GM18505 (cell line): ENCODE results near the gene PARD6G.

Experiments used
- ATAC-seq: cut with Tn5 transposase; IDR thresholded peaks from one replicate; pipeline ENCODE4 v1.9.1; 2021; ENCODE audit not compliant: unreplicated experiment
- POLR2A ChIP-seq: IDR thresholded peaks from 4 replicates; pipeline ENCODE4 v1.6.1; 2011; ENCODE audit warnings: borderline replicate concordance; ENCODE audit not compliant: insufficient read depth, insufficient read length; ENCODE audit errors: extremely low read depth

The PARD6G gene

DNA sequence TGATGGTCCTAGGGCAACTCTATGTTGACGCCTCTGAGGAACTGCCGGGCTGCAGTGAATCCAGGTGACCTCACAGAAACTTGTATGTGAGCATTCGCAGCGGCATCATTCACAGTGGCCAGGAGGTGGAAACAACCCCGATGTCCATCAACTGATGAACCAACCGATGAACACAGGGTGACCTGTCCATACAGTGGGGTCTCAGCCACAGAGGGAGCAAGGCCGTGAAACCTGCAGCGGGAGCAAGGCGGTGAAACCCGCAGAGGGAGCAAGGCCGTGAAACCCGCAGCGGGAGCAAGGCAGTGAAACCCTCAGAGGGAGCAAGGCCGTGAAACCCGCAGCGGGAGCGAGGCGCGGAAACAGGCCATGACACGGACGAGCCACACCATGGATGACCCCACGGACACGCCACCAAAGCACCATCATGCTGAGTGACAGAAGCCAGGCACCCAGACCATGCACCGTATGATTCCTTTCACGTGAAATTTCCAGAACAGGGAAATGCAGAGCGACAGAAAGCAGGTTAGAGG, 63.0 kb downstream of the PARD6G start:
- no peak for TF ChIP-seq POLR2A
- ATAC-seq = no peak

DNA sequence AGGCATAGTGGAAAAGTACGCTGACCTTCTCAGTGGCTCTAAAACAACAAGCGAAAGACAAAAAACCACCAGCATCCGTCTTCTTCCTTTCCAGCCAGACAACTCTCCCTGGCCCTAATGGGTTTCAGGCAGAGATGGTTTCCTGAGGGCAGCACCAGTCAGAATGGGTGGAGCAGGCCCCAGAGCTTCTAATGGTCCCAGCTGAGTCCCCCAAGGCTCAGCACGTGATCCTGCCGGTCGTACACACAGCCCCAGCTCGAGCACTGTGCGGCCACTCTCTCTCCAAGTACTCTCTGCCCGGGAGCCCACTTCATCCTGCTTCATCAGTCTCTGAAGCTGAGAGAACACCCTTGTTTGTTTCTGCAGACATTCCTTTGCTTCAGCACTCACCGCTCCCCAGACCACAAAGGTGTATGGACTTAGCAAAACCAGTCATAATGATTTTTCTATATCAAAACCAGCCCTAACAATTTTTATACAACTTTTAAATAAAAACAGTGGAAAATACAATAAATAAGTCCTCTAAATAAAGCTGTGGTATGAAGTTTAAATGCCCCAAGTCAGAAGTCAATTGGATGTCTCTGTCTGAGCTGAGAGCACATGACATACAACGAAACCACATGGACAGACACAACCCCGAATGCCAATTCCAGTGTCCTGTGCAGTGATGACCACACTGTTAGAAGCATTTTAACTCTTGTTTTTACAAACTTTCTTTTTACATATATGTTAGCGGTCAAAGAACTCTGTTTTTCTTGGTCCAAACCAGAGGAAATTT, 63.9 kb downstream of the PARD6G start:
- no peak for ATAC-seq

GRCh38 chr18:80182855-80183254, 64.5 kb downstream of the PARD6G start:
- no peak for ATAC-seq
- no peak for TF ChIP-seq POLR2A

More for the DNA sequence above, 63.9 kb downstream of the PARD6G start:
- no peak for TF ChIP-seq POLR2A

DNA sequence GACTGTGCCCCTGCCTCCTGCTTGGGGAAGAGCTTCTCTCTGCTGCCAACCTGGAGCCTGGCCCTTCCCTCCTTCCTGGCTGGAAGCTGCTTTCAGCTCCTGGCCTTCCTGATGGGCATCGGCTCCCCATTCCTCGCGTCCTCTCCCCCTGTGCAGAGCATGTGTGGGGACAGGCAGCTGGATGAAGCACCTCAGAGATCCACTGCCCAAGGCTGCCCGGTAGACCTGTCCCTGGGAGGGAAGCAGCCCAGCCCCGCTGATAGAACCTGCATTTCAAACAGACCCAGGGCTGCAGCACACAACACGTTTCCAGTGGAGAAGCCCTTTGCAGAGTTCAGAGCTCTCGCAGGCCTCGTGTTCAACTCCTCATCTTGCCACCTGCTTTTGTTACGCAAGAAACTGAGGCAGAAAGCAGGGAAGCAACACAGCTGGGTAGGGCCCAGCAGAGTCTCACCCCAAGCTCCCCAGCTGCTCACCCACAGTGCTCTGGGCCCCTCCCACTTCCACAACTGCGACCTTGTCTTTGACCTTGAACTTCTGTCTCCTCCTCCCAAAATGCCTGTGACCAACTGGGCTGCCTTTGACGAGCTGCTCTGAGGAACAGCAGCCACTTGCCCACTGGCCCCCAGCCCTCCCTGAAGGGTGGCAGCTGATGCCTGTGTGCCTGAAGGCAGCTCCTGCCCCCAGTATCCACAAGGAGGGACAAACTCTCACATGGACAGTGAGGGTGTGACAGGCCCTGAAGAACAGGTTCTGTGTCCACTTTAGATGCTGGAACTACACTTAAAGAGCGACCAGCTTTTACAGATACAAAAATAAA, 65.5 kb downstream of the PARD6G start:
- ATAC-seq = no peak
- no peak for TF ChIP-seq POLR2A

DNA sequence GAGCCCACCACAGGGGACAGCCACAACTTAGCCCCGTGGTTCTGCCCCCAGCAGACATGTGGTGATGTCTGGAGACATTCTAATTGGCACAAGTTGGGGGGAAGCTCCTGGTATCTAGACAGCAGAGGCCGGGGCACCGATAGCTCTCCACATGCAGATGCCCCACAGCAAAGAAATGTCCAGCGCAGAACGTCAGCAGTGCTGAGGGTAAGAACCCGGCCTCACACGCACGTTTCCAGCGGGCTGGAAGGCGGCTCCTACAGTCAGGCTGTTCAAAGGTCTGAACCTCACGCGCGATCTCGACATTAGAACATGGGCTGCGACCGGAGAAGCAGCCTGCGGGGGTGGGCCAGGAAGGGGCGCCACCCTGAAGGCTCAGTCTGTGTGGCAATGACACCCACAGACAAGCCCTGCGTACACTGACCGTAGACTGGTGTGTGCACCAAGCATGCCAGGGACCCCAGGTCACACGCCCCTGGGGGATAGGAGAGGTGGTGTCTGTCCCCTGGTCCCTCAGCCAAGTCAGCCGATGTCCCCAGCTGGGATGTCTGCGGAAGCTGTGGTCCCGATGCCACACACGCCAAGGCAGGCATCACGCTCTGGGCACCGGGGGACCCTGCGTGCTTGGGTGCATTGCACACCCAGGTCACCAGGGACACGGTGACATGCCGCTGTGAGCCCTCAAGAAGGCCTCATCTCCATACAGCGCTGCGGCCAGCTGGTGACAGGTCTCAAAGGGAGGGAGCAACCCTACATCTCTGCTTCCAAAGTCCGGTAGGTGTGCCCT, 66.3 kb downstream of the PARD6G start:
- TF ChIP-seq POLR2A = no peak
- no peak for ATAC-seq

GRCh38 chr18:80179857-80180558, 67.3 kb downstream of the PARD6G start:
- TF ChIP-seq POLR2A = no peak
- no peak for ATAC-seq

DNA sequence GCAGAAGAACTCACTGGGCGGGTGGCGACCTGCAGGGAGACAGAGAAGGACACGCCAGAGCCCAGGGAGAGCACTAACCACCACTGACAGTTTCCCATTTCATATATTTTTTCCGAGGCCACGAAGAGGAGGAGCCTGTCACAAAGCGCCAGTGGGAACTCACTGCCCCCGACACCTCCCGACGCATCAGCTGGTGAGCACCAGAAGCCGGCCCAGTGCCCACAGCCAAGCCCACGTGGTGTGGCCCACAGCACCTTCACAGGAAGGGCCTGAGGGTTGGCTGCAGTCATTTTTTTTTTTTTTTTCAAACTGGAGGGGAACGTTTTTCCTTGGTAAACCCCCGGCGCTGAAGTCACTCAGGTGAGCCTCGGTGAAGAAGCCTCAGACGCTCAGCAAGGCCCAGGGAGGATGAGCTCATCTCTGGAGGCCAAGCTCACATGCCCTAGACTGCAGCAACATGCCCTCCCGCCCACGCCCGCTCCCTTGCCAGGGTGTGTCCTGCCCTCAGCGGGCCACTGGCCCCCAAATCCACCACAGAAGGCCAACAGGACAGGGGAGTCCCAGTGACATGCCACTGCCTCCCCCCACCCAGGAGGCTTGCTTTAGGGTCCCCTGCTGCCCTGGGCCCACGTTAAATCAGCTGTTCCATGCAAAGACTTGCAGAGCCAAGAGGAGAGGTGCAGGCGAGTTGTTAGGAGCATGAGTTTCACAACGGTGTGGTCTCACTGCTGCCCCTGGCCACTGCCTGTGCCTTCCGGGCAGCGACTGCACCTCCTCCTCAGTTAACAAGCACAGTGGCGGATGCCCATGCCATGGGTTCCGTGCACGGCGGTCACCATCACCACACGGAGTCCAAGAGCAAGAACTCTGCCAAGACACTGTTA, 68.1 kb downstream of the PARD6G start:
- no peak for ATAC-seq
- TF ChIP-seq POLR2A = no peak

- no peak for ATAC-seq
- no peak for TF ChIP-seq POLR2A
Measured at GRCh38 chr18:80177128-80177527, 70.2 kb downstream of the PARD6G start.

GRCh38 chr18:80176334-80177073, 70.8 kb downstream of the PARD6G start:
- no peak for ATAC-seq
- no peak for TF ChIP-seq POLR2A

DNA sequence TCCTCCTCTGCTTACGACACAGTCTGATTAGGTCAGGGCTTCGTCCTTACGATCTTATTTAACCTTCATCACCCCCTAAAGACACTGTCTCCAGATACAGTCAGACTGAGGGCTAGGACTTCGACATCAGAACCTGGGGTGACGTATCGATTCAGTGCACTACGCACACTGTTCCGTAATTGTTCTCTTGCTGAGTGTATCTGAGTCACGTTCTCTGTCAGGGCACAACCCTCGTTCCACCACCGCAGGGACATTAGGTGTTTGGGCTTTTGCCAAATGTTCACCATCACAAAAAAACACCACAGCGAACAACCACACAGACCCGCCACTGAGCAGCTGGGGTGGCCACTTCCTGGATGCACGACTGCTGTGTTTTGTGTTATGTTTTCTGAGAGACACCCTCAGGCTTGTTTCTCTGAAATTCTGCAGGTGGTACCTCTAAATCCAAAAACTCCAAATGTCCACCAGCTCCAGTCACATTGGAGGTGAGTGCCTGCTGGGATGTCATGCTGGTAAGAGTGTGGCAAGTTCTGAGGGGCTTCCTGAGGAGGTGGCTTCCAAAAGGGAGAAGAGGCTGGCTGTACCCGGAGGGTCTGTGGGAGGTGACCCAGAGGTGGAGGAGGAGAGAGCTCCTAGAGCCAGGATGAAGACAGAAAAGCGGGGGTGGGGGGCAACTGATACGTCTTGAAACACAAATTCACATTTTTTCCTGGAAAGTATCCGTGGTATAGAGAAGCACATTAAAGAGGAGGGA, 71.7 kb downstream of the PARD6G start:
- no peak for ATAC-seq
- TF ChIP-seq POLR2A = no peak
